ENCODE results near the gene CLIC4.

- no peak for TF ChIP-seq CTCF (conservative IDR thresholded peaks at IDR 0.05)
- no peak for TF ChIP-seq EZH2 (IDR thresholded peaks at IDR 0.05; ENCODE audit: low read depth)
Measured at GRCh38 chr1:24878775-24879742, 133.8 kb downstream of the CLIC4 start.
